ENCODE measurements around the gene RIMBP3B. TPM values are rescaled to one million over a fixed set of nuclear protein-coding genes. Genes with fewer than 3 reads are reported as not detected.
"Not testable (repeated sequence)": the region's sequence is repeated elsewhere in the genome, so short reads cannot be mapped to it uniquely, and the experiment has no call there.

The RIMBP3B gene
- total and polyA plus RNA-seq, 2 of the 13 experiments (the other 11 are each of a cell fraction or from before 2014, with no cell fraction given), result not detected

DNA sequence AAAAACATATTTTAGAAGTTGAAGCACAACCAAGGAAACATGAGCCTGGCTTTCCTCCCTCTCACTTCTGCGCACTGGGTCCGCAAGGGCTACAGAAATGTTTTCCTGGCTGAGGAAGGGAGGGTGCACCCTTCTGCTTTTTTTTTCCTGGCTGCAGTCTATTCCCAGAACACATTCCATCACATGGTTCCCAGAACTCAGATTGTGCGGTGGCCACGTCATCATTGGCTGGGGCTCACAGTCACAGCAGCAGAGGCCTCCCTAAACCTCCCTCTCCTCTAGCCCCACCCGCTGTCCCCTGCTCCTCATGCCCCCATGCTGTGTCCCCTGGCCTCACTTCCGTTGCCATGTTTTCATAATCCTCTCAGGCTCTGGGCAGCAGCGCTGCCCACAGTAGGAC is 5.9 kb downstream of the RIMBP3B start:
- H3K27me3 ChIP-seq (ENCODE audit: control insufficient read depth in 1 of 2, insufficient read depth in 2 of 2, low read length in 2 of 2); H4K20me1 ChIP-seq (ENCODE audit: insufficient read depth, low read length); H3K36me3 ChIP-seq (replicated peaks in 1 of 2; ENCODE audit: control insufficient read depth in 1 of 2, insufficient read depth in 2 of 2, low read length in 2 of 2); H3K4me3 ChIP-seq (replicated peaks in 1 of 3; ENCODE audit: insufficient read depth in 1 of 3, low read depth in 2 of 3, low read length in 3 of 3); H3K4me1 ChIP-seq (ENCODE audit: insufficient read depth, low read length); H3K4me2 ChIP-seq (ENCODE audit: low read depth, low read length); FAIRE-seq; intact Hi-C loops (cut with micrococcal nuclease; ENCODE audit: unreplicated experiment); H2AFZ ChIP-seq (ENCODE audit: low read length); BruUV-seq (replicated peaks); CTCF ChIA-PET (ENCODE audit: low intra/inter-chr PET ratio, low total read pairs); ATAC-seq; H3K9me3 ChIP-seq (ENCODE audit: low read length); H3K9ac ChIP-seq (ENCODE audit: insufficient read depth, low read depth, low read length); H3K79me2 ChIP-seq (ENCODE audit: insufficient read depth, low read length); POLR2A ChIA-PET; in situ Hi-C loops (cut with HindIII; ENCODE audit: extremely low pct_ligation_motif_present, low pct_unique_long_range_greater_than_20kb); H3K27ac ChIP-seq (ENCODE audit: extremely low read length, insufficient read depth, low read length); DNase-seq (ENCODE audit: low spot score): not testable (repeated sequence)
- no CpG with 5 or more reads among the region's 7 CpGs for WGBS (ENCODE audit: low lambda C conversion rate)

DNA sequence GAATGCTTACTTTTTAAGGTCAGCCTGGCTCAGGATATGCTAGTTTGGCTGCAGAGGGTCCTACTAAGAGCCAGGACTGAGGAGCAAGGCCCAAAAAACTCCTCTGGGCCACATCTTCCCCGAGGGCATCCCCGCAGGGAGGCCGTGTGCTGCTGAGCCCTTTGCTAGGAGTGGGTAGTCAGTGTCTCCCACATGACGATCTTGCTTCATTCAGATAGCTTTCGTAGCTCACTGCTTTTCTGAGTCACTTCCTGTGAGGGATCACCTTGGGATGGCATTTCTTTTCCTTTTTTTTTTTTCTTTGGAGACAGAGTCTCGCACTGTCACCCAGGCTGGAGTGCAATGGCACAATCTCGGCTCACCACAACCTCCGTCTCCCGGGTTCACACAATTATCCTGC is 6.5 kb downstream of the RIMBP3B start:
- not testable (repeated sequence) for ATAC-seq; FAIRE-seq; BruUV-seq (replicated peaks)

DNA sequence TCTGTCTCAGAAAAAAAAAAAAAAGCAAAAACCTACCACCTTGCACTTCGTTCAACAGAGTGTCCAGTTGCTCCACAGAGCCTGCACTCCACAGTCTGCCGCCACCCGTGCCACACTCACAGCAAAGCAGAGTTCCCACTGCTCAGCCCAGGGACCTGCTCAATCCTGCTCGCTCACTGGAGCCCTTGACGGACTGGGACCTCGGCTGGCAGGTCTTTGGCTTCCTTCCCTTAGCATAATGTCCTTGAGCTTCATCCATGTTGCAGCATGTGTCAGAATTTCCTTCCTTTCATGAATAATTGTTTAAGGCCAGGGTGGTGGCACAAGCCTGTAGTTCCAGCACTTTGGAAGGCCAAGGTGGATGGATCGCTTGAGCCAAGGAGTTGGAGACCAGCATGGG is 11.1 kb downstream of the RIMBP3B start:
- DNase-seq (ENCODE audit: low spot score); CTCF ChIA-PET (ENCODE audit: low intra/inter-chr PET ratio, low total read pairs); H3K79me2 ChIP-seq (ENCODE audit: insufficient read depth, low read length); H3K36me3 ChIP-seq (replicated peaks in 1 of 2; ENCODE audit: control insufficient read depth in 1 of 2, insufficient read depth in 2 of 2, low read length in 2 of 2); H4K20me1 ChIP-seq (ENCODE audit: insufficient read depth, low read length); H3K9me3 ChIP-seq (ENCODE audit: low read length); H2AFZ ChIP-seq (ENCODE audit: low read length); H3K4me1 ChIP-seq (ENCODE audit: insufficient read depth, low read length); H3K27me3 ChIP-seq (ENCODE audit: control insufficient read depth in 1 of 2, insufficient read depth in 2 of 2, low read length in 2 of 2); H3K4me3 ChIP-seq (replicated peaks in 1 of 3; ENCODE audit: insufficient read depth in 1 of 3, low read depth in 2 of 3, low read length in 3 of 3); ATAC-seq; H3K4me2 ChIP-seq (ENCODE audit: low read depth, low read length); in situ Hi-C loops (cut with HindIII; ENCODE audit: extremely low pct_ligation_motif_present, low pct_unique_long_range_greater_than_20kb); FAIRE-seq; BruUV-seq (replicated peaks); H3K9ac ChIP-seq (ENCODE audit: insufficient read depth, low read depth, low read length); POLR2A ChIA-PET; H3K27ac ChIP-seq (ENCODE audit: extremely low read length, insufficient read depth, low read length); intact Hi-C loops (cut with micrococcal nuclease; ENCODE audit: unreplicated experiment): not testable (repeated sequence)
- WGBS (ENCODE audit: low lambda C conversion rate), result no CpG with 5 or more reads among the region's 7 CpGs

More for the DNA sequence above, 6.5 kb downstream of the RIMBP3B start:
- H3K9me3 ChIP-seq (ENCODE audit: low read length); H3K9ac ChIP-seq (ENCODE audit: insufficient read depth, low read depth, low read length); H3K27me3 ChIP-seq (ENCODE audit: control insufficient read depth in 1 of 2, insufficient read depth in 2 of 2, low read length in 2 of 2); H3K27ac ChIP-seq (ENCODE audit: extremely low read length, insufficient read depth, low read length); H3K36me3 ChIP-seq (replicated peaks in 1 of 2; ENCODE audit: control insufficient read depth in 1 of 2, insufficient read depth in 2 of 2, low read length in 2 of 2); intact Hi-C loops (cut with micrococcal nuclease; ENCODE audit: unreplicated experiment); in situ Hi-C loops (cut with HindIII; ENCODE audit: extremely low pct_ligation_motif_present, low pct_unique_long_range_greater_than_20kb); H2AFZ ChIP-seq (ENCODE audit: low read length); H4K20me1 ChIP-seq (ENCODE audit: insufficient read depth, low read length); H3K4me2 ChIP-seq (ENCODE audit: low read depth, low read length); H3K4me1 ChIP-seq (ENCODE audit: insufficient read depth, low read length); POLR2A ChIA-PET; H3K4me3 ChIP-seq (replicated peaks in 1 of 3; ENCODE audit: insufficient read depth in 1 of 3, low read depth in 2 of 3, low read length in 3 of 3); CTCF ChIA-PET (ENCODE audit: low intra/inter-chr PET ratio, low total read pairs); DNase-seq (ENCODE audit: low spot score); H3K79me2 ChIP-seq (ENCODE audit: insufficient read depth, low read length): not testable (repeated sequence)
- no CpG with 5 or more reads among the region's 9 CpGs for WGBS (ENCODE audit: low lambda C conversion rate)

DNA sequence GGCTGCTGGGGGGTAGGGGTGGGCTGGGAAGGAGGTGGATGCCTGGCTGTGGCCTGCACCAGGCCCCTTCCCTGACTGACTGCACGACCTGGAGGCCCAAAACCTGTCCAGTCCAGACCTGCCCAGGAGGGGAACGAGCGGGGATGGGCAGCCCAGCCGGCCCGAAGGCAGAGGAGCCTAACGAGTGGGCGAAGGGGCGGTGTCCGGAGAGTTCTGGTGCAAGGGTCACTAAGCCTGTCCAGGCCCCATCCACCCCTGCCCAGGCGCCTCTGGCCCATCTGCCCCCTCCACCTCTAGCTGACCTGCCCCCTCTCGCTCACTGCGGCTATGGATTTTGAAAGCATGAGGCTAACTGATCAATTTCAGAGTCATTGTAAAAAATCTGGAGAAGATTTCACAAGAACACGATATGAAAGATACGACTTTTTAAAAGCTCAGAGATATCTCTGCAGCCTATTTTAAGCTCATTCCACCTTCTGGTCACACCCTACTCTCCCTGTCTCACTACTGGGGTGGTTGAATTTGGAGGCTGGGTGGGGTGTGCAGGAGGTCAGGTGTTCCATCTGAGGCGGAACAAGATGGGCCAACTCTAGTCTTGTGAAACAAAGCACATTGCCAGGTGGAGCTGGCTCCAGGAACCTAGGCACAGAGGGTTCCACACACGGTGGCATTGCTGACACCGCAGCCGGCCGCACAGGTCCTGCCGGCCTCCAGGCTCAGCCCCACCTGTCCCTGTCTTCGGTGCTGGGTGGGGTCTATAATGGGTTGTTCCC is 17.8 kb downstream of the RIMBP3B start:
- H3K4me1 ChIP-seq (ENCODE audit: insufficient read depth, low read length); FAIRE-seq; H3K27me3 ChIP-seq (ENCODE audit: control insufficient read depth in 1 of 2, insufficient read depth in 2 of 2, low read length in 2 of 2); DNase-seq (ENCODE audit: low spot score); H3K9me3 ChIP-seq (ENCODE audit: low read length); H4K20me1 ChIP-seq (ENCODE audit: insufficient read depth, low read length); BruUV-seq (replicated peaks); H3K79me2 ChIP-seq (ENCODE audit: insufficient read depth, low read length); H3K4me3 ChIP-seq (replicated peaks in 1 of 3; ENCODE audit: insufficient read depth in 1 of 3, low read depth in 2 of 3, low read length in 3 of 3); H3K36me3 ChIP-seq (replicated peaks in 1 of 2; ENCODE audit: control insufficient read depth in 1 of 2, insufficient read depth in 2 of 2, low read length in 2 of 2); H3K4me2 ChIP-seq (ENCODE audit: low read depth, low read length); CTCF ChIA-PET (ENCODE audit: low intra/inter-chr PET ratio, low total read pairs); H2AFZ ChIP-seq (ENCODE audit: low read length); in situ Hi-C loops (cut with HindIII; ENCODE audit: extremely low pct_ligation_motif_present, low pct_unique_long_range_greater_than_20kb); H3K9ac ChIP-seq (ENCODE audit: insufficient read depth, low read depth, low read length); H3K27ac ChIP-seq (ENCODE audit: extremely low read length, insufficient read depth, low read length); POLR2A ChIA-PET; intact Hi-C loops (cut with micrococcal nuclease; ENCODE audit: unreplicated experiment): not testable (repeated sequence)
- WGBS (ENCODE audit: low lambda C conversion rate), result no CpG with 5 or more reads among the region's 21 CpGs
- ATAC-seq, result peak; percentile 31

Data from HepG2 (cell line).